ENCODE measurements around the gene FAM89A. TPM values are rescaled to one million over a fixed set of nuclear protein-coding genes. Genes with fewer than 3 reads are reported as not detected.
"Not testable (repeated sequence)": the region's sequence is repeated elsewhere in the genome, so short reads cannot be mapped to it uniquely, and the experiment has no call there.

The FAM89A gene
- total RNA-seq, 1 donor, result 22.5 TPM

- H3K4me3 ChIP-seq (ENCODE audit: low read depth, low read length), result no peak overlapping the region
- TF ChIP-seq, protein P1, sequence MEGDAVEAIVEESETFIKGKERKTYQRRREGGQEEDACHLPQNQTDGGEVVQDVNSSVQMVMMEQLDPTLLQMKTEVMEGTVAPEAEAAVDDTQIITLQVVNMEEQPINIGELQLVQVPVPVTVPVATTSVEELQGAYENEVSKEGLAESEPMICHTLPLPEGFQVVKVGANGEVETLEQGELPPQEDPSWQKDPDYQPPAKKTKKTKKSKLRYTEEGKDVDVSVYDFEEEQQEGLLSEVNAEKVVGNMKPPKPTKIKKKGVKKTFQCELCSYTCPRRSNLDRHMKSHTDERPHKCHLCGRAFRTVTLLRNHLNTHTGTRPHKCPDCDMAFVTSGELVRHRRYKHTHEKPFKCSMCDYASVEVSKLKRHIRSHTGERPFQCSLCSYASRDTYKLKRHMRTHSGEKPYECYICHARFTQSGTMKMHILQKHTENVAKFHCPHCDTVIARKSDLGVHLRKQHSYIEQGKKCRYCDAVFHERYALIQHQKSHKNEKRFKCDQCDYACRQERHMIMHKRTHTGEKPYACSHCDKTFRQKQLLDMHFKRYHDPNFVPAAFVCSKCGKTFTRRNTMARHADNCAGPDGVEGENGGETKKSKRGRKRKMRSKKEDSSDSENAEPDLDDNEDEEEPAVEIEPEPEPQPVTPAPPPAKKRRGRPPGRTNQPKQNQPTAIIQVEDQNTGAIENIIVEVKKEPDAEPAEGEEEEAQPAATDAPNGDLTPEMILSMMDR (IDR thresholded peaks at IDR 0.05; ENCODE audit: insufficient read depth, low read depth, low read length), result no peak
- peak; percentile 58 for DNase-seq (ENCODE audit: low read depth)
Measured at GRCh38 chr1:231032963-231033362, 7.1 kb downstream of the FAM89A start.

- TF ChIP-seq, protein P1 (IDR thresholded peaks at IDR 0.05; ENCODE audit: insufficient read depth, low read depth, low read length), result no peak
- H3K4me3 ChIP-seq (ENCODE audit: low read depth, low read length), result no peak overlapping the region
- no peak for DNase-seq (ENCODE audit: low read depth)
Measured at GRCh38 chr1:231029841-231030240, 10.2 kb downstream of the FAM89A start.

GRCh38 chr1:231029247-231029646, 10.8 kb downstream of the FAM89A start:
- not testable (repeated sequence) for DNase-seq (ENCODE audit: low read depth); H3K4me3 ChIP-seq (ENCODE audit: low read depth, low read length)

DNA sequence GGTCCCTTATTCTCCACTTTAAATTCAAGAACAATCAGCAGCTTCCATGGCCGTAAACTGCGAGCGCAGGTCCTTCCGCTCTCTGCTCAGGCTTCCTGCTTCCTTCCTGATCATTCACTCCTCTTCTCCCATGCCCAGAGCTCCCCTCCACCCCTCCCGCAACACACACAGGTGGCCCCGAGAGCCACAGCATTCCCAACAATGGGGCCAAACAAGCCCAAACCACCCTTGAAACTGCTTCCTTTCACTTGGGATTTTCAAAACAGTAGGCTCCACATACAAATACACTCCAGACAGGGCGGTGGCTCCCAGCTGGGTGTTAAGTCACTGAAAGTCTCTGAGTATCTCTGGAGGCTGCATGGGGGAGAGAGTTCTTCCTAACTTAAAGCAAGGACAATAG, 11.4 kb downstream of the FAM89A start:
- H3K4me3 ChIP-seq (ENCODE audit: low read depth, low read length), result no peak overlapping the region
- DNase-seq (ENCODE audit: low read depth), result no peak
- TF ChIP-seq, protein P1 (IDR thresholded peaks at IDR 0.05; ENCODE audit: insufficient read depth, low read depth, low read length), result no peak

DNA sequence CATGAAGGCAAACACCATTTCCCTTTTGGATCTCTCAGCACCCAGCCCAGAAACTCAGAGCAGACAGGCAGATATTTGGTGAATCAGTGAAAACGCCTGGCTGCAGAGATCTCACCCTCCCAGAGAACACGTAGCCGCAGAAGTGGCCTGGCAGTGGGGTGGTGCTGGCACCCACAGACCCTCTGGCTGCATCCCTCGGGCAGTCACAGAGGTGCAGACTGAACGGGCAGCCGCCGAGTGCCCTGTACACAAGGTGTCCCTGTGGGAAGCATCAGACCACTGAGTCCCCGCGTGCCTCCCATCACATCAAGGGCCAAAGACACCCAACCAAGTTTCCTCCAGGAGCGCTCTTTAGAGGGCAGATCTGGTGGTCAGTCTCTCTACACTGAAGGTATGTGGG, 12.1 kb downstream of the FAM89A start:
- TF ChIP-seq, protein P1 (IDR thresholded peaks at IDR 0.05; ENCODE audit: insufficient read depth, low read depth, low read length), result no peak
- H3K4me3 ChIP-seq (ENCODE audit: low read depth, low read length), result no peak overlapping the region
- DNase-seq (ENCODE audit: low read depth), result no peak

DNA sequence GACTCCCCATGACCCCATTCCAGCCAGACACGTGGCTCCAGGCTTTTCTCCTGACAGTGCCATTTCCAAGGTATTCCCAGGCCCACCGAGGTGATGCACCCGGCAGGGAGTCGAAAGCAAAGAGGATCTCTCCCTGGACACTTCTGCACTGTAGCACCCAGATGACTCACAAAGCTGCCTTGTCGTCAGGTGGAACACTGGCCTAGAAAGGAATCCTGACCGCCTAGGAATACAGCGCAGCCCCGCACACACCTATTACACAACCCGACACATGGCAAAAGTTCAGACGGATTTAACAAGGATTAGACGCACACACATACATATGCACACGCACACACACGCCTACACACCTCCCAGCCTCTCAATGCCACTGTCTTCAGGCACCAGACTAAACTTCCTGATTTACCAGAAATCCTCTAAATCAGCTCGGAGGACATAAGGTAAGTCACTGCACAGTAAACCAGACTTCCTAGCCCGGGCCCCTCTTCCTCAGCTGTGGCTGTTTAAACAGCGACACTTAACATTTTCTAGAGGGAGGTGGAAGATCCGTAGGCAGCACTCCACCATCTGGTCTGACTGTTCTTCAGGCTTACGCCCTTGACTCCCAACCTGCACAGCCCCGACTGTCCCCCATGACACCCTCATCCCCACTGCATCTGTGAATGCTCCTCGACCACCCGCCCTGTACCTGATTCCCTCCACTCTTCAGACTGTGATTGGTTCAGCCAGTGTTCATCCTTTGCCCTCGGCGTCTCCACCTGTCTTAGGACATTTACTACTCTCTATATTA, 12.7 kb downstream of the FAM89A start:
- TF ChIP-seq, protein P1 (IDR thresholded peaks at IDR 0.05; ENCODE audit: insufficient read depth, low read depth, low read length), result no peak
- peak; percentile 77 for DNase-seq (ENCODE audit: low read depth)
- no peak overlapping the region for H3K4me3 ChIP-seq (ENCODE audit: low read depth, low read length)

GRCh38 chr1:231026576-231026975, 13.5 kb downstream of the FAM89A start:
- TF ChIP-seq, protein P1 (IDR thresholded peaks at IDR 0.05; ENCODE audit: insufficient read depth, low read depth, low read length), result no peak
- peak; percentile 62 for DNase-seq (ENCODE audit: low read depth)

More at GRCh38 chr1:231026576-231026975, 13.5 kb downstream of the FAM89A start:
- no peak overlapping the region for H3K4me3 ChIP-seq (ENCODE audit: low read depth, low read length)
